SK-N-MC (cell line): ENCODE measurements around the gene ZCCHC14.
"Not testable (repeated sequence)": the region's sequence is repeated elsewhere in the genome, so short reads cannot be mapped to it uniquely, and the experiment has no call there.

Experiments used
- DNase-seq: peaks from one replicate; pipeline ENCODE4 v3.0.0-alpha.2; 2011; ENCODE audit warnings: low read depth, low spot score
- H3K27ac ChIP-seq: fragments of 200-600 bp; sonication (generic); 2 replicates; pipeline ENCODE4 v1.5.1; 2016; ENCODE audit warnings: mixed run types
- H3K36me3 ChIP-seq: fragments of 200-600 bp; sonication (generic); 2 replicates; pipeline ENCODE4 v1.6.1; 2017; ENCODE audit warnings: antibody characterized with exemption, low read length, mixed read lengths; ENCODE audit not compliant: insufficient read depth
- H3K4me3 ChIP-seq: fragments of 200-600 bp; sonication (generic); 2 replicates; pipeline ENCODE4 v1.5.1; 2016
- H3K9ac ChIP-seq: fragments of 200-600 bp; sonication (generic); 2 replicates; pipeline ENCODE4 v1.8.0; 2017; ENCODE audit warnings: mixed run types, mixed read lengths; ENCODE audit not compliant: insufficient read length
- H3K9me3 ChIP-seq: fragments of 200-600 bp; sonication (generic); 2 replicates; pipeline ENCODE4 v1.6.1; 2017; ENCODE audit warnings: low read depth, mild to moderate bottlenecking, antibody characterized with exemption, low read length, moderate library complexity, mixed read lengths
- EZH2 ChIP-seq: fragments of 200-600 bp; sonication (generic); IDR thresholded peaks from one replicate; pipeline ENCODE4 v1.6.1; 2017; ENCODE audit warnings: antibody characterized with exemption
- FOXP2 ChIP-seq: optimal IDR thresholded peaks from 2 replicates; pipeline ENCODE3; 2011; ENCODE audit warnings: mild to moderate bottlenecking, moderate library complexity; ENCODE audit not compliant: insufficient read depth; ENCODE audit errors: extremely low read length, control extremely low read depth
- POLR2AphosphoS5 ChIP-seq: IDR thresholded peaks from 2 replicates; pipeline ENCODE4 v1.6.1; 2012; ENCODE audit warnings: mild to moderate bottlenecking, low read depth, low read length, borderline replicate concordance

ZCCHC14 gene

GRCh38 chr16:87392821-87393679 is 99.8 kb downstream of the ZCCHC14 start:
- no peak overlapping the region for H3K27ac ChIP-seq

GRCh38 chr16:87391950-87392820 is 100.6 kb downstream of the ZCCHC14 start, which contains the start of gene MAP1LC3B:
TSS of gene MAP1LC3B (plus strand) at chr16:87392336. CDS start at chr16:87392428, 92 bp downstream.
- no peaks in the 10 kb centered on the region for H3K9me3 ChIP-seq
- DNase-seq, result no peak
- peak within 1 kb of the TSS; percentile 77 for H3K4me3 ChIP-seq
- H3K27ac ChIP-seq, result no peak within 1 kb of the TSS
- TF ChIP-seq FOXP2 (peak; percentile 39), EZH2 (no peak), POLR2AphosphoS5 (peak; percentile 76)
- H3K9ac ChIP-seq, result peak within 1 kb of the TSS; percentile 70
- H3K36me3 ChIP-seq, result no peaks in the 10 kb centered on the region

More at GRCh38 chr16:87392821-87393679, 99.8 kb downstream of the ZCCHC14 start:
- H3K36me3 ChIP-seq, result no peaks in the 10 kb centered on the region
- no peaks in the 10 kb centered on the region for H3K9me3 ChIP-seq
- peak overlapping the region; percentile 77 for H3K4me3 ChIP-seq
- TF ChIP-seq FOXP2, result no peak
- TF ChIP-seq POLR2AphosphoS5, result no peak
- TF ChIP-seq EZH2, result no peak
- H3K9ac ChIP-seq, result peak overlapping the region; percentile 57
- DNase-seq, result no peak

GRCh38 chr16:87391324-87391949 is 101.4 kb downstream of the ZCCHC14 start:
- no peak overlapping the region for H3K27ac ChIP-seq
- TF ChIP-seq POLR2AphosphoS5, result no peak
- no peak for TF ChIP-seq EZH2
- H3K9ac ChIP-seq, result peak overlapping the region; percentile 70
- peak overlapping the region; percentile 72 for H3K4me3 ChIP-seq
- no peaks in the 10 kb centered on the region for H3K36me3 ChIP-seq
- no peak for DNase-seq
- no peaks in the 10 kb centered on the region for H3K9me3 ChIP-seq

- Histone ChIP-seq H3K4me3 (no peak overlapping the region), H3K9ac (no peak overlapping the region), H3K36me3 (no peaks in the 10 kb centered on the region)
Observed at GRCh38 chr16:87390641-87391323, 102.0 kb downstream of the ZCCHC14 start.

GRCh38 chr16:87389914-87390313 is 102.9 kb downstream of the ZCCHC14 start:
- not testable (repeated sequence) for H3K36me3 ChIP-seq, H3K27ac ChIP-seq, H3K9ac ChIP-seq, H3K9me3 ChIP-seq, DNase-seq, H3K4me3 ChIP-seq

More at GRCh38 chr16:87390641-87391323, 102.0 kb downstream of the ZCCHC14 start:
- no peak for DNase-seq
- no peaks in the 10 kb centered on the region for H3K9me3 ChIP-seq
- TF ChIP-seq FOXP2, result no peak
- no peak for TF ChIP-seq POLR2AphosphoS5
- no peak for TF ChIP-seq EZH2
- no peak overlapping the region for H3K27ac ChIP-seq

- no peak for TF ChIP-seq FOXP2
- TF ChIP-seq POLR2AphosphoS5, result no peak
- no peak for TF ChIP-seq EZH2
- Histone ChIP-seq H3K9ac (no peak overlapping the region), H3K27ac (peak overlapping the region; percentile 50; the same call in 1 of the 2 replicates), H3K36me3 (no peaks in the 10 kb centered on the region), H3K9me3 (no peaks in the 10 kb centered on the region), H3K4me3 (no peak overlapping the region)
- DNase-seq, result no peak
Observed at GRCh38 chr16:87389245-87389644, 103.6 kb downstream of the ZCCHC14 start.

GRCh38 chr16:87388818-87389134 is 104.0 kb downstream of the ZCCHC14 start:
- no peak for TF ChIP-seq FOXP2
- no peak for TF ChIP-seq EZH2
- TF ChIP-seq POLR2AphosphoS5, result no peak
- H3K36me3 ChIP-seq, result no peaks in the 10 kb centered on the region
- DNase-seq, result no peak
- H3K27ac ChIP-seq, result peak overlapping the region; percentile 83
- H3K9me3 ChIP-seq, result no peaks in the 10 kb centered on the region
- H3K4me3 ChIP-seq, result peak overlapping the region; percentile 64
- H3K9ac ChIP-seq, result peak overlapping the region; percentile 59
